WERI-Rb-1 (cell line): ENCODE data around the gene MESD.

Experiments
- DNase-seq: peaks from one replicate; pipeline ENCODE4 v3.0.0-alpha.2; 2020
- H3K27ac ChIP-seq: fragments of 250-450 bp; sonication (Bioruptor Pico); 2 replicates; pipeline ENCODE4 v1.5.1; 2020; ENCODE audit warnings: mild to moderate bottlenecking, moderate library complexity
- H3K27me3 ChIP-seq: fragments of 250-450 bp; sonication (Bioruptor Pico); 2 replicates; pipeline ENCODE4 v1.5.1; 2021; ENCODE audit warnings: mild to moderate bottlenecking, low read depth, moderate library complexity; ENCODE audit not compliant: insufficient read depth, severe bottlenecking
- H3K36me3 ChIP-seq: fragments of 250-450 bp; sonication (Bioruptor Pico); 2 replicates; pipeline ENCODE4 v1.5.1; 2020; ENCODE audit warnings: mild to moderate bottlenecking, moderate library complexity
- H3K4me3 ChIP-seq: 2 replicates; pipeline ENCODE4 v1.5.1; 2011; ENCODE audit warnings: low read depth, mild to moderate bottlenecking, control low read depth, low read length
- H3K9me3 ChIP-seq: fragments of 250-450 bp; sonication (Bioruptor Pico); 2 replicates; pipeline ENCODE4 v1.5.1; 2021; ENCODE audit warnings: mild to moderate bottlenecking, moderate library complexity; ENCODE audit not compliant: severe bottlenecking
- TF ChIP-seq, protein P1 (sequence below): IDR thresholded peaks from 2 replicates; pipeline ENCODE4 v1.5.1; 2011; ENCODE audit warnings: low read depth, mild to moderate bottlenecking, control low read depth, inconsistent platforms, low read length

The MESD gene

DNA sequence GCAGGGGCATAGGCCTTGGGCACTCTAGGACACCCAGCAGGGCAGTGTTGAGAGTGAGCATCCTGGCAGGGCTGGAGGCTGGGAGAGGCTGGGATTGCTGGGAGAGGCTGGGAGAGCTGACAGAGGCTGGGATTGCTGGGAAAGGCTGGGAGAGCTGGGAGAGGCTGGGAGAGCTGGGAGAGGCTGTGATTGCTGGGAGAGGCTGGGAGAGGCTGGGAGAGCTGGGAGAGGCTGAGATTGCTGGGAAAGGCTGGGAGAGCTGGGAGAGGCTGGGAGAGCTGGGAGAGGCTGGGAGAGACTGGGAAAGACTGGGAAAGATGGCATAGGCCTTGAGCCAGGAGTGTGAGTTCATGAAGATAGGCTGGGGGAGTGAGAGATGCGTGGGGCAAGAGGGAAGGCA lies 77.8 kb downstream of the MESD start:
- no peaks in the 10 kb centered on the region for H3K9me3 ChIP-seq
- no peaks in the 10 kb centered on the region for H3K27me3 ChIP-seq
- no peak overlapping the region for H3K27ac ChIP-seq
- TF ChIP-seq, protein P1, sequence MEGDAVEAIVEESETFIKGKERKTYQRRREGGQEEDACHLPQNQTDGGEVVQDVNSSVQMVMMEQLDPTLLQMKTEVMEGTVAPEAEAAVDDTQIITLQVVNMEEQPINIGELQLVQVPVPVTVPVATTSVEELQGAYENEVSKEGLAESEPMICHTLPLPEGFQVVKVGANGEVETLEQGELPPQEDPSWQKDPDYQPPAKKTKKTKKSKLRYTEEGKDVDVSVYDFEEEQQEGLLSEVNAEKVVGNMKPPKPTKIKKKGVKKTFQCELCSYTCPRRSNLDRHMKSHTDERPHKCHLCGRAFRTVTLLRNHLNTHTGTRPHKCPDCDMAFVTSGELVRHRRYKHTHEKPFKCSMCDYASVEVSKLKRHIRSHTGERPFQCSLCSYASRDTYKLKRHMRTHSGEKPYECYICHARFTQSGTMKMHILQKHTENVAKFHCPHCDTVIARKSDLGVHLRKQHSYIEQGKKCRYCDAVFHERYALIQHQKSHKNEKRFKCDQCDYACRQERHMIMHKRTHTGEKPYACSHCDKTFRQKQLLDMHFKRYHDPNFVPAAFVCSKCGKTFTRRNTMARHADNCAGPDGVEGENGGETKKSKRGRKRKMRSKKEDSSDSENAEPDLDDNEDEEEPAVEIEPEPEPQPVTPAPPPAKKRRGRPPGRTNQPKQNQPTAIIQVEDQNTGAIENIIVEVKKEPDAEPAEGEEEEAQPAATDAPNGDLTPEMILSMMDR: no peak
- no peak for DNase-seq
- H3K4me3 ChIP-seq: no peak overlapping the region
- no peaks in the 10 kb centered on the region for H3K36me3 ChIP-seq

DNA sequence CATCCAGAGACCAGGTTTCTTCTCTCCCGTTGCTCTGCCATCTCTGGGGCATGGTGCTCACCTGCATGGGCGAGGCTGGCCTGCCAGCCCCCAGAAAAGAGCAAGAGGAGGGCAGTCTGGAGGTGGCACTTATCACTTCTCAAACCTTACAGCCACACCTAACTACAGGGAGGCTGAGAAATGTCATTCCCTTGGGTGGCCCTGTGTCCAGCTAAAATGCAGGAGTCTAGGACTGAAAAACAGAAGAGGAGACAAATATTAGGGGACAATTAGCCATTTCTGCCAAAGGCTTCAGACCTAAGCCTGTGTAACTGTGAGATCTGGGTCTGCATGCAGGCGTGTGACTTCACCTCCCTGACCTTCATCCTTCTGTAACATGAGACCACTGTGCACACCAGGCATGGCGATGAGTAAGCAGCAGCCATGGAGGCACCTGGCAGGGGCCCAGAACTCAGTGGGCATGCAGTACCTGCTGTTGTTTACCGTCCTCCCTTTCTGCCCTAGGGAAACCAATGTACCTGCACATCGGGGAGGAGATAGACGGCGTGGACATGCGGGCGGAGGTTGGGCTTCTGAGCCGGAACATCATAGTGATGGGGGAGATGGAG lies 83.4 kb downstream of the MESD start:
- no peak for DNase-seq
- Histone ChIP-seq H3K4me3 (no peak overlapping the region), H3K9me3 (no peaks in the 10 kb centered on the region), H3K36me3 (no peaks in the 10 kb centered on the region), H3K27me3 (no peaks in the 10 kb centered on the region), H3K27ac (no peak overlapping the region)
- TF ChIP-seq, protein P1: no peak

DNA sequence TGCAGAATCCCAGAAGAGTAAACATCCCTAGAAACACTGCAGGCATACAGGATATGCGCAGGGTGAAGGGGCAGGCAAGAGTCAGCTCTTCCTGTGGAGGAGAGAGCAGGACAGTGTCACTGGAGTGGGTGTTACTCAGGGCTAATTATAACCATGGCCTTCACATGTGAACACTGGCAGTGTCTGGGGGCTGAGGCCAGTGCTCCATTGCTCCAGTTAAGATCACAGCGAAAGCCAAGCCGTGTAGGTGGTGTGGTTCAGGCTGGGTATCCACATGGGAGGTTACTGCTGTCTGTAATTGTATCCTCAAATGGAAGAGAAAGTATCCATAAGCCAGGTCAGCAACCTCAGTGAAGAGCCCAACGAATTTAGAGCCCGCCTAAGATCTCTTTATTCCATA lies 84.6 kb downstream of the MESD start:
- Histone ChIP-seq H3K9me3 (no peaks in the 10 kb centered on the region), H3K27ac (no peak overlapping the region), H3K4me3 (no peak overlapping the region), H3K36me3 (no peaks in the 10 kb centered on the region), H3K27me3 (no peaks in the 10 kb centered on the region)
- DNase-seq: no peak
- TF ChIP-seq, protein P1: no peak

DNA sequence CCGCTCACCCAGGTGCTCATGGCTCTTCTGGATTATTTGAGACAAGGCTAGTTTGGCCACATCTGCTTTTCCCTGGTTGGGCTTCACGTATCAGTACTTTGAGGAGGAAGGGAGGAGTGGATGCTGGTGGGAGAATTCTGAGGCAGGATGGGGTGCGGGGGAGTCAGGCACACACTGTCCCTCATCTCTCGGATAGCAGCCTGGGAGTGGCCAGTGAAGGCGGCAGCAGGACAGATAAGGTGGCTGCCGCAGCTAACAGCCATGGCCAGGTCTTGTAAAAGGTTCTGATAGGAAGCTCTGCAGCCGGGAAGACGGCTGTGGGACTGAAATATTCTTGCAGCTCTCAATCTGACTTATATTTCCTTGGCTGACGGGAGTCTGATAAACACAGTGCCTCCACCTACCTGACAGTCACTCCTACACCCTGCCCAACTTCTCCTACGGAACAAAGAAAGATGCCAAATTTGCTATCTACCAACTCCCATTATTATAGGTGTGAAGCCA lies 87.3 kb downstream of the MESD start:
- Histone ChIP-seq H3K27ac (no peak overlapping the region), H3K27me3 (no peaks in the 10 kb centered on the region), H3K36me3 (no peaks in the 10 kb centered on the region), H3K9me3 (no peaks in the 10 kb centered on the region), H3K4me3 (no peak overlapping the region)
- no peak for DNase-seq
- TF ChIP-seq, protein P1: no peak

DNA sequence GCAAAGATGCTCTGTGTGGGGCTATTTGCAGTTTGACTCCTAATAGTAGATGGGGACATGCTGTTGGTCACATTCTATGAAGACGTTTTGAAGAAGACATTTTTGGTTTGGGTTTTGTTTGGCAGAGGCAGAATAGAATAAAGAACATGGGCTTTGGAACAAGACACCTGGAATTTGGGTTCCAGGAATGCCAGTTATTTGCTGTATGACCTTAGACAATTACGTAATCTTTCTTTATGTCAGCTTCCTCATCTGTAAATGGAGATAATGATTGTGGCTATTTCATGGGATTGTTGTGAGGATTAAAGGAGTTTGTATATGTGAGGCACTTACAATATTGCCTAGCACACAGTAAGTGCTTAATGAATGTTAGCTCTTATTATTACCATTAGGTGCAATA lies 91.6 kb downstream of the MESD start:
- TF ChIP-seq, protein P1: no peak
- H3K9me3 ChIP-seq: peaks cover 4% of the 10 kb centered on the region
- H3K27ac ChIP-seq: no peak overlapping the region
- H3K27me3 ChIP-seq: no peaks in the 10 kb centered on the region
- no peak for DNase-seq
- H3K4me3 ChIP-seq: no peak overlapping the region
- H3K36me3 ChIP-seq: no peaks in the 10 kb centered on the region
